H9 (cell line): Measurements from ENCODE around the gene RPS24. TPM values are rescaled to one million over a fixed set of nuclear protein-coding genes. Genes with fewer than 3 reads are reported as not detected.
A peak's percentile ranks its signal among the peaks of the same experiment; 100 is the strongest.

Experiments
- DNase-seq: peaks from one replicate; pipeline ENCODE4 v3.0.0-alpha.2; 2017
- H2AFZ ChIP-seq: one replicate; pipeline ENCODE4 v1.6.1; 2013; ENCODE audit warnings: mild to moderate bottlenecking, low read length, control low read depth, moderate library complexity
- H2AK5ac ChIP-seq: 2 replicates; pipeline ENCODE4 v1.6.1; 2013; ENCODE audit warnings: low read length, control low read depth, mixed read lengths; ENCODE audit not compliant: insufficient read length
- H2BK120ac ChIP-seq: one replicate; pipeline ENCODE4 v1.6.1; 2013; ENCODE audit warnings: low read depth, mild to moderate bottlenecking, low read length, control low read depth, inconsistent platforms; ENCODE audit not compliant: poor library complexity, severe bottlenecking
- H2BK12ac ChIP-seq: 2 replicates; pipeline ENCODE4 v1.6.1; 2013; ENCODE audit warnings: low read length, control low read depth, mixed read lengths, low read depth; ENCODE audit not compliant: insufficient read length
- H2BK15ac ChIP-seq: 2 replicates; pipeline ENCODE4 v1.6.1; 2013; ENCODE audit warnings: low read depth, low read length, control low read depth
- H2BK20ac ChIP-seq: one replicate; pipeline ENCODE4 v1.6.1; 2013; ENCODE audit warnings: low read depth, mild to moderate bottlenecking, low read length, control low read depth, inconsistent platforms; ENCODE audit not compliant: poor library complexity, severe bottlenecking
- H2BK5ac ChIP-seq: 2 replicates; pipeline ENCODE4 v1.6.1; 2013; ENCODE audit warnings: low read length, control low read depth, mixed read lengths; ENCODE audit not compliant: insufficient read length
- H3K14ac ChIP-seq: 2 replicates; pipeline ENCODE4 v1.6.1; 2013; ENCODE audit warnings: low read length, control low read depth; ENCODE audit not compliant: insufficient read depth
- H3K18ac ChIP-seq: 2 replicates; pipeline ENCODE4 v1.6.1; 2013; ENCODE audit warnings: low read depth, mild to moderate bottlenecking, mixed read lengths, low read length, control low read depth; ENCODE audit not compliant: insufficient read length
- H3K23ac ChIP-seq: 2 replicates; pipeline ENCODE4 v1.6.1; 2013; ENCODE audit warnings: low read length, control low read depth, mixed read lengths, low read depth; ENCODE audit not compliant: insufficient read length
- H3K23me2 ChIP-seq: 2 replicates; pipeline ENCODE4 v1.6.1; 2013; ENCODE audit warnings: low read depth, mild to moderate bottlenecking, mixed read lengths, low read length, control low read depth; ENCODE audit not compliant: insufficient read length, poor library complexity, severe bottlenecking
- H3K27ac ChIP-seq: 2 replicates; pipeline ENCODE4 v1.5.1; 2013; ENCODE audit warnings: low read length, control low read depth, mixed read lengths, low read depth; ENCODE audit not compliant: insufficient read length
- H3K27me3 ChIP-seq: 2 replicates; pipeline ENCODE4 v1.6.1; 2013; ENCODE audit warnings: low read length, control low read depth, inconsistent platforms; ENCODE audit not compliant: insufficient read depth
- H3K4ac ChIP-seq: 2 replicates; pipeline ENCODE4 v1.6.1; 2013; ENCODE audit warnings: low read depth, mild to moderate bottlenecking, control low read depth, inconsistent platforms, low read length, moderate library complexity
- H3K4me1 ChIP-seq: 2 replicates; pipeline ENCODE4 v1.6.1; 2013; ENCODE audit warnings: low read length, control low read depth, inconsistent platforms; ENCODE audit not compliant: insufficient read depth
- H3K4me2 ChIP-seq: 2 replicates; pipeline ENCODE4 v1.6.1; 2013; ENCODE audit warnings: low read length, control low read depth, mixed read lengths; ENCODE audit not compliant: insufficient read length, insufficient read depth
- H3K56ac ChIP-seq: 2 replicates; pipeline ENCODE4 v1.6.1; 2013; ENCODE audit warnings: low read depth, mild to moderate bottlenecking, mixed read lengths, low read length, control low read depth; ENCODE audit not compliant: insufficient read length
- H3K79me1 ChIP-seq: 2 replicates; pipeline ENCODE4 v1.6.1; 2013; ENCODE audit warnings: low read depth, mild to moderate bottlenecking, moderate library complexity, low read length, control low read depth, inconsistent platforms; ENCODE audit not compliant: insufficient read depth, poor library complexity, severe bottlenecking
- H3K79me2 ChIP-seq: 2 replicates; pipeline ENCODE4 v1.6.1; 2013; ENCODE audit warnings: low read length, control low read depth, inconsistent platforms; ENCODE audit not compliant: insufficient read depth
- H3K9ac ChIP-seq: 2 replicates; pipeline ENCODE4 v1.6.1; 2013; ENCODE audit warnings: low read length, control low read depth, mixed read lengths; ENCODE audit not compliant: insufficient read length; ENCODE audit errors: extremely low read depth
- H3K9me3 ChIP-seq: one replicate; pipeline ENCODE4 v1.6.1; 2013; ENCODE audit warnings: low read depth, low read length, inconsistent platforms; ENCODE audit not compliant: control insufficient read depth
- H3T11ph ChIP-seq: one replicate; pipeline ENCODE4 v1.6.1; 2013; ENCODE audit warnings: mild to moderate bottlenecking, low read length, control low read depth, inconsistent platforms
- H4K20me1 ChIP-seq: one replicate; pipeline ENCODE4 v1.6.1; 2013; ENCODE audit not compliant: control insufficient read depth, insufficient read length, insufficient read depth
- H4K5ac ChIP-seq: 2 replicates; pipeline ENCODE4 v1.6.1; 2013; ENCODE audit warnings: low read depth, mild to moderate bottlenecking, mixed read lengths, low read length, control low read depth; ENCODE audit not compliant: insufficient read length
- H4K8ac ChIP-seq: replicated peaks from 2 replicates; pipeline ENCODE4 v1.6.1; 2013; ENCODE audit warnings: low read length, control low read depth, mixed read lengths, low read depth; ENCODE audit not compliant: insufficient read length
- H4K91ac ChIP-seq: 2 replicates; pipeline ENCODE4 v1.6.1; 2013; ENCODE audit warnings: low read depth, mild to moderate bottlenecking, moderate library complexity, mixed read lengths, low read length, control low read depth; ENCODE audit not compliant: insufficient read length
- H3K27ac Mint-ChIP-seq, 3 experiments: 2 replicates in 2 of 3; 3 replicates in 1 of 3; pipeline ENCODE4 v1.8.0; 2020 to 2021; ENCODE audit warnings: mixed read lengths in 3 of 3, mild to moderate bottlenecking in 1 of 3, moderate library complexity in 1 of 3
- H3K27me3 Mint-ChIP-seq: 2 replicates; pipeline ENCODE4 v1.8.0; 2021; ENCODE audit warnings: low read depth, mild to moderate bottlenecking, moderate library complexity, mixed read lengths
- H3K36me3 Mint-ChIP-seq, 3 experiments: 2 replicates in 2 of 3; 3 replicates in 1 of 3; pipeline ENCODE4 v1.8.0; 2020 to 2021; ENCODE audit warnings: low read depth in 3 of 3, mixed read lengths in 3 of 3; ENCODE audit not compliant: insufficient read depth in 1 of 3
- H3K4me1 Mint-ChIP-seq, 2 experiments: 2 replicates each; pipeline ENCODE4 v1.8.0; 2020; ENCODE audit warnings: mixed read lengths in 2 of 2
- H3K4me3 Mint-ChIP-seq, 2 experiments: 2 replicates in 1 of 2; 3 replicates in 1 of 2; pipeline ENCODE4 v1.8.0; 2020 to 2021; ENCODE audit warnings: mild to moderate bottlenecking in 2 of 2, mixed read lengths in 2 of 2, moderate library complexity in 1 of 2
- H3K9me3 Mint-ChIP-seq, 2 experiments: 2 replicates in 1 of 2; 3 replicates in 1 of 2; pipeline ENCODE4 v1.8.0; 2020; ENCODE audit warnings: mild to moderate bottlenecking in 2 of 2, mixed read lengths in 2 of 2, moderate library complexity in 1 of 2
- CTCF ChIP-seq: fragments of 200-600 bp; sonication (generic); conservative IDR thresholded peaks from 3 replicates; pipeline ENCODE4 v1.8.0; 2021; ENCODE audit warnings: antibody characterized with exemption, mild to moderate bottlenecking
- WGBS: extraction: QIAGEN DNeasy Blood & Tissue Kit; methylation state at CpG from one replicate; pipeline ENCODE4 v1.1.7; 2013; ENCODE audit warnings: missing lambda C conversion rate, low lambda C conversion rate, mixed read lengths; ENCODE audit not compliant: insufficient read length; ENCODE audit errors: extremely low coverage; 5-methylcytosine and 5-hydroxymethylcytosine counted together
- total RNA-seq: library from RNA; stranded (reverse); gene quantifications from 2 replicates; pipeline ENCODE4 v1.2.1, GENCODE V29; 2021

RPS24 gene
- total RNA-seq, 1 experiment from 2014 or later: 1,966 TPM

- no CpG with 5 or more reads among the region's 5 CpGs for WGBS
- Histone ChIP-seq H2BK12ac (no peak overlapping the region), H3K79me2 (no peaks in the 10 kb centered on the region), H3K4me2 (no peak overlapping the region), H2BK5ac (no peak overlapping the region), H3K4ac (no peak overlapping the region), H4K91ac (no peak overlapping the region), H3K9ac (no peak overlapping the region), H2AFZ (no peak overlapping the region), H3K18ac (no peak overlapping the region), H2BK15ac (no peak overlapping the region), H4K8ac (no peak overlapping the region), H3K79me1 (no peaks in the 10 kb centered on the region), H3K23ac (no peak overlapping the region), H3K23me2 (no peaks in the 10 kb centered on the region), H2AK5ac (no peak overlapping the region), H4K5ac (no peak overlapping the region), H4K20me1 (no peaks in the 10 kb centered on the region), H3T11ph (no peak overlapping the region), H3K14ac (no peak overlapping the region), H3K9me3 (no peaks in the 10 kb centered on the region), H3K56ac (no peak overlapping the region), H3K27me3 (no peaks in the 10 kb centered on the region), H2BK20ac (no peak overlapping the region), H3K27ac (no peak overlapping the region), H3K4me1 (no peaks in the 10 kb centered on the region), H2BK120ac (no peak overlapping the region)
- no peaks in the 10 kb centered on the region for H3K9me3 Mint-ChIP-seq
- peaks cover 5% of the 10 kb centered on the region in 2 experiments; a peak in 3 of 4 replicates for H3K4me1 Mint-ChIP-seq
- H3K27me3 Mint-ChIP-seq: no peaks in the 10 kb centered on the region
- H3K36me3 Mint-ChIP-seq: no peaks in the 10 kb centered on the region
- DNase-seq: no peak
- TF ChIP-seq CTCF: no peak
- H3K4me3 Mint-ChIP-seq: peak overlapping the region in 1 of 2 experiments; percentile 16; a peak in 1 of 5 replicates
- peak overlapping the region in 1 of 3 experiments; percentile 95; a peak in 1 of 7 replicates for H3K27ac Mint-ChIP-seq
These were observed 32.3 kb downstream of the RPS24 start for GRCh38 chr10:78066012-78066411.
